Coronary artery (tissue), 2 donors: ENCODE results near the gene UNC13D.

Source experiments
- DNase-seq: peaks from one replicate; pipeline ENCODE4 v3.0.0-alpha.2; 2017; ENCODE audit warnings: low spot score
- H3K27ac ChIP-seq, 2 donors: fragments of 200-600 bp; sonication (generic); one replicate each; pipeline ENCODE4 v1.5.1; 2016 to 2019
- H3K4me3 ChIP-seq: fragments of 200-600 bp; sonication (generic); 2 replicates; pipeline ENCODE4 v1.5.1; 2016; ENCODE audit warnings: mild to moderate bottlenecking, moderate library complexity
- TF ChIP-seq, protein P1 (sequence below): fragments of 200-600 bp; sonication (generic); IDR thresholded peaks from one replicate; pipeline ENCODE4 v1.5.1; 2019; ENCODE audit warnings: antibody characterized with exemption

The UNC13D gene

DNA sequence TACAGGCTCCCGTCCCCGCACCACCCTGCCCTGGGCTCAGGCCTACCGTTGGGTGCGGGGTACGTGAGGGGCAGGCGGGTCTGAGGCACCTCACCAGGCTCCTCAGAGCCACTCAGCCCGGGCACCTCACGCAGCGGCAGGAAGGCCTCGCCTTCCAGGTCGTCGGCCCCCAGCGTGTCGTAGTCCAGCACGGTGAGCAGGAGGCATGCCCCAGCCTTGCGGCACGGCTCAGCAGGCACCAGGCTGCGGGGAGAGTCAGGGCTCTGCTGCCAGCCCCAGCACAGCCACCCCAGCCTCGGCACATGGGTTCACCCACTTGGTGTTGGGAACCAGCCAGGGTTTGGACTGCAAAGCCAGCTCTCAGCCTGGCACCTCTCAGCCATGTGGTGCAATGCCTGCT, 15.5 kb downstream of the UNC13D start:
- DNase-seq: no peak
- H3K4me3 ChIP-seq: no peak overlapping the region
- no peak overlapping the region for H3K27ac ChIP-seq
- TF ChIP-seq, protein P1, sequence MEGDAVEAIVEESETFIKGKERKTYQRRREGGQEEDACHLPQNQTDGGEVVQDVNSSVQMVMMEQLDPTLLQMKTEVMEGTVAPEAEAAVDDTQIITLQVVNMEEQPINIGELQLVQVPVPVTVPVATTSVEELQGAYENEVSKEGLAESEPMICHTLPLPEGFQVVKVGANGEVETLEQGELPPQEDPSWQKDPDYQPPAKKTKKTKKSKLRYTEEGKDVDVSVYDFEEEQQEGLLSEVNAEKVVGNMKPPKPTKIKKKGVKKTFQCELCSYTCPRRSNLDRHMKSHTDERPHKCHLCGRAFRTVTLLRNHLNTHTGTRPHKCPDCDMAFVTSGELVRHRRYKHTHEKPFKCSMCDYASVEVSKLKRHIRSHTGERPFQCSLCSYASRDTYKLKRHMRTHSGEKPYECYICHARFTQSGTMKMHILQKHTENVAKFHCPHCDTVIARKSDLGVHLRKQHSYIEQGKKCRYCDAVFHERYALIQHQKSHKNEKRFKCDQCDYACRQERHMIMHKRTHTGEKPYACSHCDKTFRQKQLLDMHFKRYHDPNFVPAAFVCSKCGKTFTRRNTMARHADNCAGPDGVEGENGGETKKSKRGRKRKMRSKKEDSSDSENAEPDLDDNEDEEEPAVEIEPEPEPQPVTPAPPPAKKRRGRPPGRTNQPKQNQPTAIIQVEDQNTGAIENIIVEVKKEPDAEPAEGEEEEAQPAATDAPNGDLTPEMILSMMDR: no peak

DNA sequence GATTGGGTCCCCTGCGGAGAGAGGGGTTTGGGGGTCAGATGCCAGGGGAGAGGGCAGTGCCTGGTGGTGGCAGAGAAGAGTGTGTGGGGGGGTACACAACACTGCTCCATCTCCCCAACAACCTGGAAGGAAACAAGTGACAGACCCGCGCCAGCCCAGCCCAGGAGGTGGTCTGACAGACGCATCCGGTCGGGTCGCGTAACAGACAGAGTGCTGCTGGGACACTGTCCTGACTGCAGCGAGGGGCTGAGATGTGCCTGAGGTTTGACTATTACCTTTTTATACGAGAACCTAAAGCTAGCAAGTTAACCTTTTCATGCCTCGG, 16.2 kb downstream of the UNC13D start:
- DNase-seq: no peak
- TF ChIP-seq, protein P1: no peak
- peak overlapping the region; percentile 68 to 78 for H3K27ac ChIP-seq
- H3K4me3 ChIP-seq: peak overlapping the region; percentile 60

DNA sequence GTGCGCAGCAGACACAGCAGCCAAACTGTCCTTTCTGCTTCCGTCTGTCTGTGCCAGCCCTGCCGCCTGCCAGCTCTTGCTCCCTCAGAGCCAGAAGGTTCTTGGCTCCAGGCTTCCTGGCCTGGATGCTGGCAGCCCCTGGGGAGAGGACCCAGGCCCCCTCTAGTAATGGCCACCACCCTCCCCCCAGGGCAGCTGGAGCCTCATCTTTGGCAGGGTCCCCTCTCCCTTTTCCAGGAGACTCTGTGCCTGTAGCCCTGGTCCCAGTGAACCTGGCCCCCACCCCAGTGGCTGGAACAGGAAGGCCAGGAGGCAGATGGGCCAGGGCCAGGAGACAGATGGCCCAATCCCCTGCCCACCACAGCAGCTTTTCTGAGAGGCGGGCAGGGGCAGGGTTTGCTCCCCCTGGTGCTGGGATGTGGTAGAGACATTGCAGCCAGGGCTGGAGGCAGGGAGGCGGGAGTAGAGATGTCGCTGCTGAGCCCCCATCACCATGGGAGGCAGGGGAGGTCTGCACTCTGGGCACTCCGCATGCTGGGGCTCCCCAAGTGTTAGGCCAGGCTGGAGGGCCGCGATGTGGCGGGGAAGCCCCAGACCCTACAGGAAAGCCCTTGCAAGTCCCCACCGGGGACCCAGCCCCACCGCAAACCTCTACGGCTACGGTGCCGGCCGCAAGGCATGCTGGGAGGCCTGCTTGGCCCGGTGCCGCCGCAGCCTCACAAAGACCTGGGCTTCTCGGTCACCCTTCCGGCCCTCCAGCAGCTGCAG, 16.7 kb downstream of the UNC13D start:
- peak overlapping the region; percentile 60 for H3K4me3 ChIP-seq
- H3K27ac ChIP-seq: peak overlapping the region; percentile 68 to 78
- TF ChIP-seq, protein P1: peak; percentile 63
- DNase-seq: no peak

DNA sequence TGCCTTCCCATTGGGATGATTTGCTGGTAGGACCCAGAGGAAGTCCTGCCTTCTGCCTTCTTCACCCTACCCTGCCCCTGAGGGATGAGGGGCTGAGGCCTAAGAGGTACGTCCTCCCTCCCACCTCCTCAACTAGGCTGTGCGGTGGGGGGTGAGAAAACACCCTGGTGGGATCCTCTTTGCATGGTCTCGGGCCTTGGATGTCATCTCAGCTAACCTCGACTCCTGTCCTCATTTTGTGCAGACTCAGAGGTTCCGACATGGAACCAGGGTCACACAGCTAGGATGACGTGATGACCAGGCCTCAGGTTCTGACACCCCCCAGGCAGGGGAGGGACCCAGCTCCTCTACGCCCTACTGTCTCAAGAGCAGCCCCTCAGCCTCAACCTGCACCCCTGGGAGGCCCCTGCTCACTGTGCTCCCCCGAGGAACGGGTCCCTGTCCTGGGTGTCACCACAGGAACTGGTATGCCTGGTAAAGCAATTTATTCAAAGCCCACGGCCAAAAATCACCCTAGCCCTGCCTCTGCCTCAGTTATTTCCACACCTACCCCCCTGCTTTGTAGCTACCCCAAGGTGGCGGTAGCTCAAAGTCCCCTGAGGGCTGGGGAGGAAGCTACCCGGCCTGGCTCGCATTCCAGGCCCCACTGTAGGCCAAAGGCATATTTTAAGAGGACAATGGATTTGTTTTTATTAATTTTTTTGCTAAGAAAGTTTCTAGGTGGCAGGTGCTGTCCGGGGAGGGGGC, 17.5 kb downstream of the UNC13D start:
- Histone ChIP-seq H3K4me3 (no peak overlapping the region), H3K27ac (peak overlapping the region; percentile 68 to 78)
- TF ChIP-seq, protein P1: no peak
- no peak for DNase-seq

DNA sequence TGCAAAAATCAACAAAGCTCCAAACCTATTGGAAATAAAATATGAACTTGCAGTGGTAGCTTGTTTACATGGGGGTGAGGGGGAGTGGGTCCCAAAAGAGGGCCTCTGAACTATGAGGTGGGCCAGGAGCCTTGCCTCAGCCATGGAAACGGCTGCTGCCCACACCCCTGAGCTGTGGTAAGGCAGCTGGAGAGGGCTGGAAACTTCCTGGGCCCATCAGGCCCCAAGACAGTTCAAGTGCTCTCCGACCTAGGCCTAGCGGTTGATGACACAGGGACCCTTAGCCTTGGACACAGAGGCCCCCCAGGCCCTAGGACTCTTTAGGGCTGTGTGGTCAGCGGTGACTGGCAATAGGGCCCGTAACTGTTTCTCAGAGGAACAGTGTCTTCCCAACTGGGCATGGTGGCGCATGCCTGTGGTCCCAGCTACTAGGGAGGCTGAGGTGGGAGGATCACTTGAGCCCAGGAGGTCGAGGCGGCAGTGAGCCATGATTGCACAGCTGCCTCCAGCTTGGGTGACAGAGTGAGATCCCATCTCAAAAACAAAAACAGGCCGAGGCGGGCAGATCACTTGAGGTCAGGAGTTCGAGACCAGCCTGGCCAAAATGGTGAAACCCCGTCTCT, 18.3 kb downstream of the UNC13D start:
- no peak overlapping the region for H3K4me3 ChIP-seq
- DNase-seq: no peak
- TF ChIP-seq, protein P1: no peak
- no peak overlapping the region for H3K27ac ChIP-seq

DNA sequence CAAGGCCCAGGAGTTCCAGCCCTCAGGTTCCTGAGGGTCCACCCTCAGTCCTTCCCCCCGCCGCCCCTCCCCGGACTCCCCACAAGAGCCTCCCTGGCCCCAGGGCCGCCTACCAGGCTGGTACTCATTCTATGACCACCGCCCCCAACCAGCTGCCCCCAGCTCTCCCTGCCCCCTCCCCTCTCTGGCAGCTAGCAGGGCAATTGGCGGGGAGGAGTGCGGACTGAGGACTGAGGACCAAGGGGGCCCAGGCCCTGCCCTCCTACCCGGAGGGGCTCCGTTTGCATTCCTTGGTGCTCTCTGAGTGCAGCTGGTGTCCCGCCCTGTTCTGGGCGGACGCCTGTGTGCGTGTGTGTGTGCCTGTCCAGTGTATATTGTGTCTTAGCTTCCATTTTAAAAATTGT, 19.1 kb downstream of the UNC13D start:
- DNase-seq: no peak
- Histone ChIP-seq H3K4me3 (no peak overlapping the region), H3K27ac (peak overlapping the region in 1 of 2 donors; percentile 60)

More for the DNA sequence above, 19.1 kb downstream of the UNC13D start:
- TF ChIP-seq, protein P1: no peak
